Measurements from ENCODE around the gene APEX1. TPM values are rescaled to one million over a fixed set of nuclear protein-coding genes. Genes with fewer than 3 reads are reported as not detected.

APEX1 gene
- total and polyA plus RNA-seq, 3 experiments from 2014 or later: 117 to 248 (median 242) TPM

DNA sequence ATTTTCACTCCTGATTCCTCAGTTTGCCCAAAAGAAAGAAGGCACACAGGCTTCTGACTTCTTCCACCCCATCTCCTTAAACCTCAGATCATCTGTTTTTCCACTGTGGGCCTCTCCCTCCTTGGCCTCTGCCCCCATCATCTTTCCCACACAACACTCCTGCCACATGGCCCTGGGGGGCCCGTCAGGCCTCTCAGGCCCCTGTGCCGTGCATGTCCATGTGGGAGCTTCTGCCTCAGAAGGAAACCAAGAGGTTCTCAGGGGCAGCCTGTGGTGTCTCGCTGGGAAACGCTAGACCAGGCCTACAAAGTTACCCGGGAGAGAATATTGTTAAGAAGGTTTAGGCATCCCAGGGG is 27.0 kb upstream of the APEX1 start:
- Mint-ChIP-seq H3K9me3 (no peaks in the 10 kb centered on the region), H3K27me3 (no peaks in the 10 kb centered on the region)
- no peak overlapping the region for H3K27ac ChIP-seq (ENCODE audit: low read depth, low read length)

DNA sequence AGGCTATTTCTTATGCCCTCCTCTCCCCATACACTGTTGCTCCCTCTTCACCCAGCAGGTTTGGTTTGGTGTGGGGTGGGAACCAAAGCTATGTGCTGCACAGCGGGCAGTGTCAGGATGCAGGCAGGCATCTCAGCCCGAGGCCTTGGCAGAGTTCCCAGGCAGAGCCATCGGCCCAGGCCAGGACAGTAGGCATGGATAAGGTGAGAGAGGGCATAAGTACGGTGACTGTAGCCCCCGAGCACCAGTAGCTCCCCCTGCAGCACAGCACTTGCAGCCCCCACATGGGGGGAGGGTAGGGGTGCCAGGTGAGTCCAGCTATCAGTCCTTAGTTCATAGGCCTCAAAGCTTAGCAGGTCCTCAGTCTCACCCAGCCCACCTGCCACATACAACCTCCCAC is 26.2 kb upstream of the APEX1 start:
- Histone ChIP-seq H3K27me3 (ENCODE audit: insufficient read depth, low read length, poor library complexity, severe bottlenecking) (no peaks in the 10 kb centered on the region), H3K4me1 (ENCODE audit: insufficient read depth, low read length) (peaks cover 21% of the 10 kb centered on the region), H3K4me3 (ENCODE audit: low read length) (no peak overlapping the region), H3K36me3 (ENCODE audit: insufficient read depth, low read length) (no peaks in the 10 kb centered on the region), H3K9me3 (ENCODE audit: low read length) (no peaks in the 10 kb centered on the region), H3K27ac (ENCODE audit: low read depth, low read length) (no peak overlapping the region)
- Mint-ChIP-seq H3K36me3 (no peaks in the 10 kb centered on the region), H3K4me3 (peak overlapping the region in 1 of 7 donors; percentile 4), H3K27ac (peak overlapping the region in 1 of 8 donors; percentile 73), H3K27me3 (no peaks in the 10 kb centered on the region), H3K4me1 (peaks cover 22 to 26% (median 22%) of the 10 kb centered on the region in 3 donors), H3K9me3 (no peaks in the 10 kb centered on the region)
- ChIA-PET CTCF (interaction anchor here (0.9 to 2.8 kb wide), 2 partner anchors 13 to 123 kb away, joined by 3 to 13 read pairs; partner anchors contain the start of gene TTC5), POLR2A (no interaction called here)
- DNase-seq: no peak

More for the DNA sequence above, 27.0 kb upstream of the APEX1 start:
- CTCF ChIA-PET: interaction anchor here (2.8 kb wide), 1 partner anchor 13 kb away, joined by 13 read pairs; no protein-coding TSS in a partner anchor
- Histone ChIP-seq H3K4me1 (ENCODE audit: insufficient read depth, low read length) (peaks cover 21% of the 10 kb centered on the region), H3K36me3 (ENCODE audit: insufficient read depth, low read length) (no peaks in the 10 kb centered on the region), H3K27me3 (ENCODE audit: insufficient read depth, low read length, poor library complexity, severe bottlenecking) (no peaks in the 10 kb centered on the region), H3K4me3 (ENCODE audit: low read length) (no peak overlapping the region), H3K9me3 (ENCODE audit: low read length) (no peaks in the 10 kb centered on the region)
- Mint-ChIP-seq H3K36me3 (no peaks in the 10 kb centered on the region), H3K27ac (peak overlapping the region in 5 of 8 donors; percentile 49 to 89 (median 64)), H3K4me1 (peaks cover 22 to 26% (median 22%) of the 10 kb centered on the region in 3 donors), H3K4me3 (peak overlapping the region in 4 of 7 donors; percentile 12 to 65 (median 40))
- DNase-seq: no peak
- POLR2A ChIA-PET: no interaction called here

DNA sequence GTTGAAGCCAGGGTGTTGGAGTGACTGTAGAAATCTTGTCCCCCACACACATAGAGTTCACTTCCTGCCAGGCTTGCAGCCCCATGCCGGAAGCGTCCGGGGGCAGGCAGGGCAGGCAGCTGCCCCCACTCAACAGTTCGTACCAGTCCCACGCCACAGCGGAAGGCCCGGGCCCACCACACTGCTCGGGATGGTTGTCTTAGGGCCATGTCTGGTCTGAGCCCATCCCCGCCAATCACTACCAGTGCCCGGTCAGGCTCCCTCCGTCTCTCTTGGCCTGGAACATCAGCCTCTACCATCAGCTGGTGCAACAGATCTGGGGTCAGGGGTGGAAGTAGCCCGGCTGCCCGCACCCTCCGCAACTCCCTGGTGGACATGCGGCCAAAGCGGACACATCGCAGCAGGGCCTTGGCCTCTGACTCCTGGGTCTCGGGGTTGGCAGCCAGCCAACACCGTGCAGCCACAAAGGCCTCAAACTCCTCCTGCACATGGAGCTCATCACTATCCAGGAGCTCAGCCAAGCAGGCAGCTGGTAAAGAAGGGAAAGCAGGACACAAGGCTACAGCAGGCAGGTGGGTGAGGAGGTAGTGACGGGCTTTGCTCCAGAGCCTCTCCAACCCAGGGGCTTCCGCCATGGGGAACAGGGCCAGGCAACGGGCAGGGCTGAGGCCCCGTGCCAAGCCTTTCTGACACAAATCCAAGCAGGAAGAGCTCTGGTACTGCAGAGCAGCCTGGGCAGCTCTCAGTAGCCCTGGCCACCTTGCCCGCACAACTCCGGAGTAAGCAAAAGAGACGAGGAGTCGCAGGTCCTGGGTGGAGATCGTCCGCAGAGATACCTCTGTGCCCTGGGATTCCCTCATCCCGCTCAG is 25.0 kb upstream of the APEX1 start:
- Histone ChIP-seq H3K4me1 (ENCODE audit: insufficient read depth, low read length) (peaks cover 21% of the 10 kb centered on the region), H3K36me3 (ENCODE audit: insufficient read depth, low read length) (no peaks in the 10 kb centered on the region), H3K4me3 (ENCODE audit: low read length) (no peak overlapping the region), H3K27ac (ENCODE audit: low read depth, low read length) (no peak overlapping the region), H3K9me3 (ENCODE audit: low read length) (no peaks in the 10 kb centered on the region), H3K27me3 (ENCODE audit: insufficient read depth, low read length, poor library complexity, severe bottlenecking) (no peaks in the 10 kb centered on the region)
- peak overlapping the region in 4 of 8 donors; percentile 37 to 64 (median 56) for H3K27ac Mint-ChIP-seq
- H3K27me3 Mint-ChIP-seq: no peaks in the 10 kb centered on the region
- H3K36me3 Mint-ChIP-seq: no peaks in the 10 kb centered on the region
- peak overlapping the region in 2 of 7 donors; percentile 21 to 44 for H3K4me3 Mint-ChIP-seq
- peaks cover 22 to 26% (median 22%) of the 10 kb centered on the region in 3 donors for H3K4me1 Mint-ChIP-seq
- CTCF ChIA-PET: interaction anchor here (2.8 kb wide), 1 partner anchor 15 kb away, joined by 13 read pairs; no protein-coding TSS in a partner anchor
- POLR2A ChIA-PET: interaction anchor here (1.0 to 1.3 kb wide), 2 partner anchors 17 to 31 kb away, joined by 3 to 4 read pairs; partner anchors contain the start of gene PIP4P1
- H3K9me3 Mint-ChIP-seq: no peaks in the 10 kb centered on the region
- DNase-seq: peak in 1 of 5 donors; percentile 41

DNA sequence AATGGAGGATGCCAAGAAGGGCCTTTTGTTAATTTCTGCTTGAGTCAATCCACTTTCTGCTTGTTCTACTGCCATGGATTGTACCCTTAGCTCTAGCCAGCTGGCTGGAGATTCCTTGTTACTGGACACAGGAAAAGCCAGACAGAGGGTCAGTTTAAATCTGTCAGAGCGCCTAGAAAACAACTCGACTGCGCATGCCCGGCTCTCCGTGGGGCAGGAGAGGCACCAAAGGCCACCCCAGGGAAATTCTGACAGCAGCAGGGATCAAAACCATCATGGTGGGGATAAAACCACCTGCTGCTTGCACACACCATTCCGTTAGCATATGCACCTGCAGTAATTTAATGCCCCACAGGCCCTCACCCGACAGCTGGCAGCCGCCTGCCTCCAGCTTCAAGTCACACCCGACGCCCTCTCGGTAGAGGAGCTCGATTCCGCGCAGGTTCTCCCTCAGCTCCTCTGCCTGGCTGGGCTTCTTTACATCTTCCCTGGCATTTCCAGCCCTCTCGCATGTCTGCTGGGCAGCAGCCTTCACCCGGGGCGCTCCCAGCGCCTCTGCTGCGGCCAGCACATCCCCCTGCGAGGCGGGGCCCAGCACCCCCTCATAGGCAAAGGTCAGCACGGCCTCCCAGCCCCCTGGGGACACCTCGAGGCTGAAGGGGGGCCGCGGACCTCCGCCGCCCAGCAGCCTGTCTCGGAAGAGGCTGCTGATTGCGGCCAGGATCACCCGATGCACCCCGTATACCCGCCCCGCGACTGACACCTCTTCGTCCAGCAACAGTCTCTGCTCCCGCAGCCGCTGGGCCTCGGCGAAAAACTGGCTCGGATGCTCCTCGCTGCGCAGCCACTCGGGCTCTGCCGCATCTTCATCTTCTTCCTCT is 20.1 kb upstream of the APEX1 start:
- H3K4me3 ChIP-seq (ENCODE audit: low read length): no peak overlapping the region
- H3K27me3 ChIP-seq (ENCODE audit: insufficient read depth, low read length, poor library complexity, severe bottlenecking): no peaks in the 10 kb centered on the region
- H3K27ac ChIP-seq (ENCODE audit: low read depth, low read length): no peak overlapping the region
- no peaks in the 10 kb centered on the region for H3K36me3 ChIP-seq (ENCODE audit: insufficient read depth, low read length)
- DNase-seq: no peak
- H3K4me3 Mint-ChIP-seq: no peak overlapping the region
- no peaks in the 10 kb centered on the region for H3K27me3 Mint-ChIP-seq
- POLR2A ChIA-PET: no interaction called here
- H3K9me3 ChIP-seq (ENCODE audit: low read length): no peaks in the 10 kb centered on the region
- H3K4me1 Mint-ChIP-seq: peaks cover 0 to 1% (median 0%) of the 10 kb centered on the region in 3 donors
- no peak overlapping the region for H3K27ac Mint-ChIP-seq
- CTCF ChIA-PET: interaction anchor here (1.4 to 1.8 kb wide), 2 partner anchors 19 to 21 kb away, joined by 3 to 5 read pairs; partner anchors contain the start of gene TEP1
- no peaks in the 10 kb centered on the region for H3K9me3 Mint-ChIP-seq
- no peaks in the 10 kb centered on the region for H3K36me3 Mint-ChIP-seq
- peaks cover under 1% of the 10 kb centered on the region for H3K4me1 ChIP-seq (ENCODE audit: insufficient read depth, low read length)

- peaks cover 6 to 9% (median 6%) of the 10 kb centered on the region in 3 donors for H3K4me1 Mint-ChIP-seq
- Histone ChIP-seq H3K4me3 (ENCODE audit: low read length) (no peak within 1 kb of the TSS), H3K36me3 (ENCODE audit: insufficient read depth, low read length) (no peaks in the 10 kb centered on the region), H3K27me3 (ENCODE audit: insufficient read depth, low read length, poor library complexity, severe bottlenecking) (no peaks in the 10 kb centered on the region), H3K27ac (ENCODE audit: low read depth, low read length) (no peak within 1 kb of the TSS), H3K4me1 (ENCODE audit: insufficient read depth, low read length) (peaks cover 9% of the 10 kb centered on the region), H3K9me3 (ENCODE audit: low read length) (no peaks in the 10 kb centered on the region)
- no peak within 1 kb of the TSS for H3K27ac Mint-ChIP-seq
- ChIA-PET CTCF (interaction anchor here (1.0 to 1.4 kb wide), 2 partner anchors 10 to 22 kb away, joined by 3 read pairs; partner anchors contain the start of gene TEP1), POLR2A (no interaction called here)
- no peaks in the 10 kb centered on the region for H3K27me3 Mint-ChIP-seq
- DNase-seq: no peak
- H3K9me3 Mint-ChIP-seq: no peaks in the 10 kb centered on the region
- H3K4me3 Mint-ChIP-seq: no peak within 1 kb of the TSS
- H3K36me3 Mint-ChIP-seq: no peaks in the 10 kb centered on the region
Measured at GRCh38 chr14:20435582-20436362, 19.3 kb upstream of the APEX1 start, which contains the start of gene KLHL33. Gene KLHL33 (minus strand): TSS chr14:20436166. CDS start chr14:20435811, 355 bp downstream.

GRCh38 chr14:20436363-20436755 is 18.7 kb upstream of the APEX1 start:
- H3K4me3 ChIP-seq (ENCODE audit: low read length): no peak overlapping the region
- Mint-ChIP-seq H3K36me3 (no peaks in the 10 kb centered on the region), H3K4me1 (peaks cover 11 to 14% (median 11%) of the 10 kb centered on the region in 3 donors), H3K9me3 (no peaks in the 10 kb centered on the region), H3K27me3 (no peaks in the 10 kb centered on the region), H3K27ac (no peak overlapping the region), H3K4me3 (no peak overlapping the region)
- ChIA-PET CTCF (interaction anchor here (1.0 to 1.4 kb wide), 2 partner anchors 10 to 23 kb away, joined by 3 read pairs; partner anchors contain the start of gene TEP1), POLR2A (no interaction called here)
- H3K27me3 ChIP-seq (ENCODE audit: insufficient read depth, low read length, poor library complexity, severe bottlenecking): no peaks in the 10 kb centered on the region
- DNase-seq: no peak
- H3K36me3 ChIP-seq (ENCODE audit: insufficient read depth, low read length): no peaks in the 10 kb centered on the region
- H3K9me3 ChIP-seq (ENCODE audit: low read length): no peaks in the 10 kb centered on the region
- H3K27ac ChIP-seq (ENCODE audit: low read depth, low read length): no peak overlapping the region
- H3K4me1 ChIP-seq (ENCODE audit: insufficient read depth, low read length): peaks cover 15% of the 10 kb centered on the region

DNA sequence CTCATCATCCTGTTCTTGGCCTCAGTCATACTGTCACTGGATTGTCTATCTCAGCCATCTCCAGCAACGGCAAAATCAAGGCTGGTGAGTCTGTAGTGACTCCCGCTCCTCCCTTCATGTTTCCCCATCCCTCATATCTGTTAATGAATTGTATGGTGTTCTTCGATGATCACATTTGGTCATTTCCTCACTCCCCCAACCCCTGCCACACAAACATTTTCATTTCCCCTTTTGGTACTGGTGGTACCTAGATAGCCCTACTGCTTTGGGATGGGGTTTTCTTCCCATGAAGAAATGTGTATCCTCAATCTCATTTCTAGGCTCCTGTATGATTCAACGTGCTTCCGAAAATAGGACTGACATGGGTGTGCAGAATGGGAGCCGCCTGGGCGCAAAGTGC is 16.4 kb upstream of the APEX1 start:
- H3K9me3 Mint-ChIP-seq: no peaks in the 10 kb centered on the region
- H3K36me3 ChIP-seq (ENCODE audit: insufficient read depth, low read length): no peaks in the 10 kb centered on the region
- H3K4me3 Mint-ChIP-seq: no peak overlapping the region
- CTCF ChIA-PET: no interaction called here
- H3K4me3 ChIP-seq (ENCODE audit: low read length): no peak overlapping the region
- H3K27ac ChIP-seq (ENCODE audit: low read depth, low read length): no peak overlapping the region
- DNase-seq: no peak
- H3K27me3 Mint-ChIP-seq: no peaks in the 10 kb centered on the region
- H3K27me3 ChIP-seq (ENCODE audit: insufficient read depth, low read length, poor library complexity, severe bottlenecking): no peaks in the 10 kb centered on the region
- H3K36me3 Mint-ChIP-seq: peaks cover 0 to 2% (median 1%) of the 10 kb centered on the region in 3 donors
- H3K4me1 ChIP-seq (ENCODE audit: insufficient read depth, low read length): peaks cover 22% of the 10 kb centered on the region
- no peaks in the 10 kb centered on the region for H3K9me3 ChIP-seq (ENCODE audit: low read length)
- peak overlapping the region in 2 of 8 donors; percentile 7 to 26 for H3K27ac Mint-ChIP-seq
- peaks cover 15 to 18% (median 17%) of the 10 kb centered on the region in 3 donors for H3K4me1 Mint-ChIP-seq
- POLR2A ChIA-PET: no interaction called here
